Measurements from ENCODE around the gene SEMA6B. TPM values are rescaled to one million over a fixed set of nuclear protein-coding genes. Genes with fewer than 3 reads are reported as not detected.

The SEMA6B gene
- total and polyA plus RNA-seq, 2 donors (not counting 1 experiment from before 2014, with no cell fraction given) = 0.42 TPM; not detected in 1

DNA sequence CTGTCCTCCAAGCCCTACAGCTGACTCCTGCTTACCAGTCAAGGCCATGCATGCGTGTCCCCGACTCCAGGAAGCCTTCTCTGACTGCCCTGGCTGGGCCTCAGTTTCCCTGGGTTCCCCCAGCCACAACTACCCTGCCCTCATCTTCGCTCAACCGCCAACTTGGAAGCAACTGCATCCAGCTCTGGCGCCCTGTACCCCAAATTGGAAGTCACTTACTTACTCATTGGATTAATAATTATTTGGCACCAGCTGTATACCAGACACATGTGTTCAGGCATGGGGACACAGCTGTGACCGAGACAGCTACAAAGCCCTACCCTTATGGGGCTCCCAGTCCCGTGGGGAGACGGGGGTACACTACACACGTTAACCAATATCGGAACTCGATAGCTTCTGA lies 10.9 kb upstream of the SEMA6B start:
- H3K4me3 Mint-ChIP-seq = no peak overlapping the region
- WGBS (ENCODE audit: insufficient coverage) = 86% methylated on average over 10 of the region's 11 CpGs
- CTCF ChIA-PET = interaction anchor here (1.0 to 1.5 kb wide), 5 partner anchors 17 to 66 kb away, joined by 3 to 6 read pairs (median 4); no protein-coding TSS in a partner anchor

DNA sequence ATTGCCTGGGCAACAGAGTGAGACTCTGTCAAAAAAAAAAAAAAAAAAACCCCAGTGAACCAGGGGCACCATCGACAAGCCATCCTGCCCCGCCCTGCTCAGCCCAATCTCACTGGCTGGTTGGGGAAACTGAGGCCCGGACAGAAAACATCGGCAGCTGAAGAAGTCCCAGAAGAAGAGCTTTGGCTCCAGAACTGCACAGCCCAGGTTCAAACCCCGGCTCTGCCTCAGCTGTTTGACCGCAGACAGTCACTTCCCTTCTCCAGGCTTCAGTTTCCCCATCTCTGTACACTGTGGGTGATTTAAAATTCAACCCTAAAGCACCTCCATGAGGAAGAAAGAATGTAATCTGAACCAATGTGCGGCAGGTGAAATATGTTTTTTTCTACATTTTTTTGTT lies 9.4 kb upstream of the SEMA6B start:
- no peaks in the 10 kb centered on the region for H3K36me3 ChIP-seq (replicated peaks in 1 of 2; ENCODE audit: control extremely low read depth in 1 of 2, control insufficient read depth in 1 of 2, extremely low read depth in 1 of 2, insufficient read depth in 2 of 2, low read length in 1 of 2)
- no peaks in the 10 kb centered on the region for H3K9me3 Mint-ChIP-seq (ENCODE audit: insufficient read depth)
- DNase-seq (no peak), ATAC-seq (ENCODE audit: low read depth) (no peak)
- CTCF ChIA-PET = interaction anchor here (0.7 to 2.6 kb wide), 5 partner anchors 8 to 105 kb away, joined by 3 to 24 read pairs (median 7); partner anchors contain the start of gene SEMA6B
- intact Hi-C loops (cut with micrococcal nuclease) = no loop called here
- H3K4me1 ChIP-seq (ENCODE audit: control insufficient read depth in 2 of 2, insufficient read depth in 2 of 2, low read length in 2 of 2) = no peaks in the 10 kb centered on the region
- peaks cover 0 to 8% (median 0%) of the 10 kb centered on the region in 4 experiments for H3K27me3 ChIP-seq (replicated peaks in 1 of 4; ENCODE audit: control extremely low read depth in 1 of 4, control insufficient read depth in 3 of 4, insufficient read depth in 4 of 4, low read length in 3 of 4)
- H2AFZ ChIP-seq (ENCODE audit: insufficient read depth, low read depth, low read length, poor library complexity, severe bottlenecking) = no peak overlapping the region
- H3K4me3 ChIP-seq (ENCODE audit: control extremely low read depth in 1 of 5, extremely low read depth in 1 of 5, insufficient read depth in 1 of 5, low read depth in 2 of 5, low read length in 4 of 5) = no peak overlapping the region
- TF ChIP-seq, protein P1, sequence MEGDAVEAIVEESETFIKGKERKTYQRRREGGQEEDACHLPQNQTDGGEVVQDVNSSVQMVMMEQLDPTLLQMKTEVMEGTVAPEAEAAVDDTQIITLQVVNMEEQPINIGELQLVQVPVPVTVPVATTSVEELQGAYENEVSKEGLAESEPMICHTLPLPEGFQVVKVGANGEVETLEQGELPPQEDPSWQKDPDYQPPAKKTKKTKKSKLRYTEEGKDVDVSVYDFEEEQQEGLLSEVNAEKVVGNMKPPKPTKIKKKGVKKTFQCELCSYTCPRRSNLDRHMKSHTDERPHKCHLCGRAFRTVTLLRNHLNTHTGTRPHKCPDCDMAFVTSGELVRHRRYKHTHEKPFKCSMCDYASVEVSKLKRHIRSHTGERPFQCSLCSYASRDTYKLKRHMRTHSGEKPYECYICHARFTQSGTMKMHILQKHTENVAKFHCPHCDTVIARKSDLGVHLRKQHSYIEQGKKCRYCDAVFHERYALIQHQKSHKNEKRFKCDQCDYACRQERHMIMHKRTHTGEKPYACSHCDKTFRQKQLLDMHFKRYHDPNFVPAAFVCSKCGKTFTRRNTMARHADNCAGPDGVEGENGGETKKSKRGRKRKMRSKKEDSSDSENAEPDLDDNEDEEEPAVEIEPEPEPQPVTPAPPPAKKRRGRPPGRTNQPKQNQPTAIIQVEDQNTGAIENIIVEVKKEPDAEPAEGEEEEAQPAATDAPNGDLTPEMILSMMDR (IDR thresholded peaks at IDR 0.05) = no peak
- no peak for TF ChIP-seq EZH2 (IDR thresholded peaks at IDR 0.05; ENCODE audit: borderline replicate concordance, insufficient read depth, low read depth, low read length, poor library complexity, severe bottlenecking)
- H3K27ac Mint-ChIP-seq = no peak overlapping the region
- 73% methylated on average over 4 of the region's 7 CpGs for WGBS (ENCODE audit: insufficient coverage)
- no peak overlapping the region for H3K9ac ChIP-seq (ENCODE audit: low read length)
- no peaks in the 10 kb centered on the region for H3K4me1 Mint-ChIP-seq
- H3K9me3 ChIP-seq (ENCODE audit: control extremely low read depth in 1 of 3, control insufficient read depth in 2 of 3, insufficient read depth in 1 of 3, low read length in 2 of 3) = peaks cover 0 to 4% (median 0%) of the 10 kb centered on the region in 3 donors
- no peaks in the 10 kb centered on the region for H4K20me1 ChIP-seq (ENCODE audit: control insufficient read depth, insufficient read depth, low read length, poor library complexity, severe bottlenecking)
- H3K79me2 ChIP-seq (ENCODE audit: control insufficient read depth, insufficient read depth, low read length) = no peaks in the 10 kb centered on the region
- no peak overlapping the region for H3K4me3 Mint-ChIP-seq
- H3K4me2 ChIP-seq (replicated peaks; ENCODE audit: low read depth, low read length, poor library complexity, severe bottlenecking) = no peak overlapping the region
- peaks cover 9% of the 10 kb centered on the region for H3K27me3 Mint-ChIP-seq
- no peak overlapping the region for H3K27ac ChIP-seq (ENCODE audit: low read length in 2 of 2)
- POLR2A ChIA-PET = no interaction called here

More for the DNA sequence above, 10.9 kb upstream of the SEMA6B start:
- Histone ChIP-seq H4K20me1 (ENCODE audit: control insufficient read depth, insufficient read depth, low read length, poor library complexity, severe bottlenecking) (no peaks in the 10 kb centered on the region), H3K4me2 (replicated peaks; ENCODE audit: low read depth, low read length, poor library complexity, severe bottlenecking) (no peak overlapping the region), H3K4me3 (ENCODE audit: control extremely low read depth in 1 of 5, extremely low read depth in 1 of 5, insufficient read depth in 1 of 5, low read depth in 2 of 5, low read length in 4 of 5) (no peak overlapping the region), H3K4me1 (ENCODE audit: control insufficient read depth in 2 of 2, insufficient read depth in 2 of 2, low read length in 2 of 2) (no peaks in the 10 kb centered on the region), H3K9ac (ENCODE audit: low read length) (no peak overlapping the region), H3K36me3 (replicated peaks in 1 of 2; ENCODE audit: control extremely low read depth in 1 of 2, control insufficient read depth in 1 of 2, extremely low read depth in 1 of 2, insufficient read depth in 2 of 2, low read length in 1 of 2) (no peaks in the 10 kb centered on the region), H3K27me3 (replicated peaks in 1 of 4; ENCODE audit: control extremely low read depth in 1 of 4, control insufficient read depth in 3 of 4, insufficient read depth in 4 of 4, low read length in 3 of 4) (peaks cover 0 to 14% (median 4%) of the 10 kb centered on the region in 4 experiments), H3K79me2 (ENCODE audit: control insufficient read depth, insufficient read depth, low read length) (no peaks in the 10 kb centered on the region), H3K27ac (ENCODE audit: low read length in 2 of 2) (no peak overlapping the region), H3K9me3 (ENCODE audit: control extremely low read depth in 1 of 3, control insufficient read depth in 2 of 3, insufficient read depth in 1 of 3, low read length in 2 of 3) (peaks cover 0 to 4% (median 0%) of the 10 kb centered on the region in 3 donors), H2AFZ (ENCODE audit: insufficient read depth, low read depth, low read length, poor library complexity, severe bottlenecking) (no peak overlapping the region)
- Mint-ChIP-seq H3K4me1 (no peaks in the 10 kb centered on the region), H3K27ac (no peak overlapping the region), H3K9me3 (ENCODE audit: insufficient read depth) (no peaks in the 10 kb centered on the region), H3K27me3 (peaks cover 14% of the 10 kb centered on the region)
- POLR2A ChIA-PET = no interaction called here
- TF ChIP-seq, protein P1 (IDR thresholded peaks at IDR 0.05) = no peak
- TF ChIP-seq EZH2 (IDR thresholded peaks at IDR 0.05; ENCODE audit: borderline replicate concordance, insufficient read depth, low read depth, low read length, poor library complexity, severe bottlenecking) = no peak
- ATAC-seq (ENCODE audit: low read depth) (no peak), DNase-seq (no peak)
- intact Hi-C loops (cut with micrococcal nuclease) = no loop called here

Measured in B cell (primary cell).